Esophagus muscularis mucosa (tissue), 4 donors: ENCODE measurements around the gene PRR14. TPM values are rescaled to one million over a fixed set of nuclear protein-coding genes. Genes with fewer than 3 reads are reported as not detected.
"Not testable (repeated sequence)": the region's sequence is repeated elsewhere in the genome, so short reads cannot be mapped to it uniquely, and the experiment has no call there.

Experiments used
- DNase-seq: peaks from one replicate; pipeline ENCODE4 v3.0.0-alpha.2; 2017; ENCODE audit errors: extremely low spot score
- H3K27ac ChIP-seq, 4 donors: fragments of 200-600 bp; sonication (generic); replicated peaks in 1 of 4; 1 replicate in 3 of 4; 2 replicates in 1 of 4; pipeline ENCODE4 v1.5.1; 2016 to 2019; ENCODE audit warnings: mild to moderate bottlenecking in 1 of 4
- H3K27me3 ChIP-seq, 4 donors: fragments of 200-600 bp; sonication (generic); one replicate each; pipeline versions ENCODE4 v1.5.1 to v1.6.0; 2016 to 2019
- H3K36me3 ChIP-seq, 4 donors: fragments of 200-600 bp; sonication (generic); one replicate each; pipeline ENCODE4 v1.5.1; 2016 to 2019
- H3K4me1 ChIP-seq, 4 donors: fragments of 200-600 bp; sonication (generic); one replicate each; pipeline ENCODE4 v1.5.1; 2016 to 2019
- H3K4me3 ChIP-seq, 4 donors: fragments of 200-600 bp; sonication (generic); 1 replicate in 2 of 4; 2 replicates in 2 of 4; pipeline ENCODE4 v1.5.1; 2016 to 2019; ENCODE audit warnings: mild to moderate bottlenecking in 4 of 4, moderate library complexity in 1 of 4
- H3K9me3 ChIP-seq, 4 donors: fragments of 200-600 bp; sonication (generic); 1 replicate in 3 of 4; 2 replicates in 1 of 4; pipeline ENCODE4 v1.5.1; 2016 to 2019
- CTCF ChIP-seq, 3 experiments: fragments of 200-600 bp in 2 of 3; fragments of 450-650 bp in 1 of 3; sonication (generic) in 2 of 3; IDR thresholded peaks; one replicate each; pipeline ENCODE4 v1.5.1; 2017 to 2019; ENCODE audit warnings: antibody characterized with exemption in 3 of 3, mild to moderate bottlenecking in 2 of 3, moderate library complexity in 1 of 3
- EP300 ChIP-seq: sonication (generic); formaldehyde crosslinking; IDR thresholded peaks from one replicate; pipeline ENCODE4 v1.6.1; 2017; ENCODE audit warnings: antibody characterized with exemption
- POLR2A ChIP-seq: fragments of 450-650 bp; IDR thresholded peaks from one replicate; pipeline ENCODE4 v1.6.1; 2017; ENCODE audit warnings: antibody characterized with exemption, moderate library complexity, mild to moderate bottlenecking, low read depth
- POLR2AphosphoS5 ChIP-seq, 2 donors: sonication (generic); formaldehyde crosslinking; IDR thresholded peaks; one replicate each; pipeline ENCODE4 v1.6.1; 2017; ENCODE audit warnings: antibody characterized with exemption in 2 of 2
- WGBS: methylation state at CpG from one replicate; pipeline ENCODE4 v1.1.5; 2018; 5-methylcytosine and 5-hydroxymethylcytosine counted together
- intact Hi-C: fragments of 100-400 bp; cut with DNase I; formaldehyde crosslinking; loops from one replicate; pipeline ENCODE4 v1.15.1; 2023
- total RNA-seq, 4 donors: library from RNA; depleted of rRNA; stranded (reverse); fragments of >200 nt; gene quantifications; one replicate each; pipeline versions ENCODE4 v1.1.0 to v1.2.1, GENCODE V29; 2016

PRR14 gene
- total RNA-seq, 4 donors from 2014 or later: 30.3 to 54.0 (median 41.2) TPM

- Histone ChIP-seq H3K27ac (peak within 1 kb of the TSS; percentile 98 to 100 (median 100)), H3K36me3 (peaks cover 32 to 42% (median 40%) of the 10 kb centered on the region in 4 donors), H3K4me3 (peak within 1 kb of the TSS; percentile 88 to 100 (median 98)), H3K27me3 (no peaks in the 10 kb centered on the region), H3K9me3 (no peaks in the 10 kb centered on the region), H3K4me1 (peaks cover 27 to 31% (median 29%) of the 10 kb centered on the region in 4 donors)
- peak; percentile 97 for DNase-seq
- 2% methylated on average over 22 of the region's 57 CpGs for WGBS
- TF ChIP-seq POLR2A (no peak), CTCF (IDR thresholded peaks at IDR 0.05) (peak in 1 of 3 experiments; percentile 4), EP300 (no peak), POLR2AphosphoS5 (IDR thresholded peaks at IDR 0.05) (peak; percentile 25 to 63)
- intact Hi-C loops: loop anchor here (5.0 to 10.0 kb wide), 2 partner anchors 37 to 264 kb away; partner anchors contain the start of gene DCTPP1
These were observed 48.3 kb downstream of the PRR14 start, which contains the start of gene SRCAP for GRCh38 chr16:30698816-30699614. SRCAP (plus strand) TSS chr16:30699171; CDS start chr16:30700825, 1,654 bp downstream.

- Histone ChIP-seq H3K9me3 (no peaks in the 10 kb centered on the region), H3K4me1 (peaks cover 27 to 28% (median 27%) of the 10 kb centered on the region in 4 donors), H3K27ac (peak overlapping the region; percentile 98 to 100 (median 100)), H3K4me3 (peak overlapping the region; percentile 88 to 100 (median 98)), H3K36me3 (peaks cover 38 to 49% (median 46%) of the 10 kb centered on the region in 4 donors), H3K27me3 (no peaks in the 10 kb centered on the region)
- DNase-seq: no peak
- intact Hi-C loops: loop anchor here (5.0 to 10.0 kb wide), 2 partner anchors 37 to 265 kb away; partner anchors contain the start of gene DCTPP1
- TF ChIP-seq POLR2A (no peak), POLR2AphosphoS5 (IDR thresholded peaks at IDR 0.05) (no peak), EP300 (no peak), CTCF (IDR thresholded peaks at IDR 0.05) (no peak)
- WGBS: 48% methylated on average over 8 of the region's 8 CpGs
These were observed 48.9 kb downstream of the PRR14 start for GRCh38 chr16:30699615-30700099.

GRCh38 chr16:30700491-30700890 is 49.7 kb downstream of the PRR14 start:
- DNase-seq: no peak
- intact Hi-C loops: no loop called here
- 35% methylated on average over 9 of the region's 9 CpGs for WGBS
- TF ChIP-seq EP300: no peak
- no peak for TF ChIP-seq POLR2AphosphoS5 (IDR thresholded peaks at IDR 0.05)
- no peak for TF ChIP-seq CTCF (IDR thresholded peaks at IDR 0.05)
- no peak for TF ChIP-seq POLR2A
- Histone ChIP-seq H3K9me3 (no peaks in the 10 kb centered on the region), H3K27ac (peak overlapping the region in 2 of 4 donors; percentile 8 to 13), H3K36me3 (peaks cover 46 to 57% (median 54%) of the 10 kb centered on the region in 4 donors), H3K4me3 (no peak overlapping the region), H3K4me1 (peaks cover 27 to 28% (median 27%) of the 10 kb centered on the region in 4 donors), H3K27me3 (no peaks in the 10 kb centered on the region)

- 80% methylated on average over 5 of the region's 5 CpGs for WGBS
- TF ChIP-seq CTCF (IDR thresholded peaks at IDR 0.05): no peak
- no peak for TF ChIP-seq POLR2AphosphoS5 (IDR thresholded peaks at IDR 0.05)
- TF ChIP-seq POLR2A: no peak
- TF ChIP-seq EP300: no peak
- DNase-seq: no peak
- peak overlapping the region in 2 of 4 donors; percentile 8 to 13 for H3K27ac ChIP-seq
- peaks cover 27 to 28% (median 27%) of the 10 kb centered on the region in 4 donors for H3K4me1 ChIP-seq
- no peaks in the 10 kb centered on the region for H3K9me3 ChIP-seq
- intact Hi-C loops: no loop called here
- H3K27me3 ChIP-seq: no peaks in the 10 kb centered on the region
- no peak overlapping the region for H3K4me3 ChIP-seq
- H3K36me3 ChIP-seq: peaks cover 51 to 62% (median 59%) of the 10 kb centered on the region in 4 donors
These were observed 50.2 kb downstream of the PRR14 start for GRCh38 chr16:30700971-30701370.

- DNase-seq, intact Hi-C loops: not testable (repeated sequence)
These were observed 52.3 kb downstream of the PRR14 start for GRCh38 chr16:30703071-30703470.

More at GRCh38 chr16:30703071-30703470, 52.3 kb downstream of the PRR14 start:
- H3K27me3 ChIP-seq, H3K27ac ChIP-seq, H3K9me3 ChIP-seq, H3K4me3 ChIP-seq: not testable (repeated sequence)
- peaks cover 72 to 83% (median 80%) of the 10 kb centered on the region in 4 donors for H3K36me3 ChIP-seq
- H3K4me1 ChIP-seq: peaks cover 19 to 21% (median 20%) of the 10 kb centered on the region in 4 donors
- WGBS: 91% methylated on average over 12 of the region's 12 CpGs
